Ramos (cell line): ENCODE measurements around the gene ATP9B.

Experiments
- in situ Hi-C: fragments of 300-500 bp; cut with MboI; formaldehyde crosslinking; loops from one replicate; pipeline ENCODE4 v1.14.3; 2022; ENCODE audit warnings: low sequenced_read_pairs; ENCODE audit not compliant: unreplicated experiment

The ATP9B gene

DNA sequence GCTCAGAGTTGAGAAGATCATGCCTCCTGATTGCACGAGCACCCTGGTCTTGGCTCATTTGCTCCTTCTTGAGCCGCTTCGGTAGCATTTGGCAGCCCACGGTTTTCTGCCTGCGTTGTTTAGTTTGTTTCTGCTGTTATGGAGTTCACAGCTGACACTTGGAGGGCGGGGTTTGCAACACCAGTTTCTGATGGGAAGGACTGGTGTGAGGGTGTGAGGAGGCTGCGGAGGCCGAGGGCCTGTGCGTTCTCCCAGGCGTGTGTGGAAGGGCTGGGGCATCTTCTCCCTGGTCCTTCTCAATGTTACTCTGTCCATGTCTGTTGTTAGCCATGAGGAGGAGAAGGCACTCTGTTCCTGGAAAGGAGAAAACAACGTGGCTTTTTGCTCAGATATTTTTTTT lies 349.4 kb downstream of the ATP9B start:
- in situ Hi-C loops: no loop called here

DNA sequence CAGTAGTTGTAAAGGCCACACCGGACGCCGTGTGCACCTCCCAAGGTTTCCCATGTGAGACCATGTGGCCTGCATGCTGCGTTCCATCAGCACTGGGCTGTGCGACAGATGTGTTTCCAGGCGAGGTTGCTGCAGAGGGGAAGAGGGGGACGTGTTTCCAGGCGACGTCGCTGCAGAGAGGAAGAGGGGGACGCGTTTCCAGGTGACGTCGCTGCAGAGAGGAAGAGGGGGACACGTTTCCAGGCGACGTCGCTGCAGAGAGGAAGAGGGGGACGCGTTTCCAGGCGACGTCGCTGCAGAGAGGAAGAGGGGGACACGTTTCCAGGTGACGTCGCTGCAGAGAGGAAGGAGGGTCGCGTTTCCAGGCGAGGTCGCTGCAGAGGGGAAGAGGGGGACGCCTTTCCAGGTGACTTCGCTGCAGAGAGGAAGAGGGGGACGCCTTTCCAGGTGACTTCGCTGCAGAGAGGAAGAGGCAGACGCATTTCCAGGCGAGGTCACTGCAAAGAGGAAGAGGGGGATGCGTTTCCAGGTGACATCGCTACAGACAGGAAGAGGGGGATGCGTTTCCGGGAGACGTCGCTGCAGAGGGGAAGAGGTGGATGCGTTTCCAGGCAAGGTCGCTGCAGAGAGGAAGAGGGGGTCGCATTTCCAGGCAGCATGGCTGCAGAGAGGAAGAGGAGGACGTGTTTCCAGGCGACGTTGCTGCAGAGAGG lies 351.0 kb downstream of the ATP9B start:
- in situ Hi-C loops: no loop called here

DNA sequence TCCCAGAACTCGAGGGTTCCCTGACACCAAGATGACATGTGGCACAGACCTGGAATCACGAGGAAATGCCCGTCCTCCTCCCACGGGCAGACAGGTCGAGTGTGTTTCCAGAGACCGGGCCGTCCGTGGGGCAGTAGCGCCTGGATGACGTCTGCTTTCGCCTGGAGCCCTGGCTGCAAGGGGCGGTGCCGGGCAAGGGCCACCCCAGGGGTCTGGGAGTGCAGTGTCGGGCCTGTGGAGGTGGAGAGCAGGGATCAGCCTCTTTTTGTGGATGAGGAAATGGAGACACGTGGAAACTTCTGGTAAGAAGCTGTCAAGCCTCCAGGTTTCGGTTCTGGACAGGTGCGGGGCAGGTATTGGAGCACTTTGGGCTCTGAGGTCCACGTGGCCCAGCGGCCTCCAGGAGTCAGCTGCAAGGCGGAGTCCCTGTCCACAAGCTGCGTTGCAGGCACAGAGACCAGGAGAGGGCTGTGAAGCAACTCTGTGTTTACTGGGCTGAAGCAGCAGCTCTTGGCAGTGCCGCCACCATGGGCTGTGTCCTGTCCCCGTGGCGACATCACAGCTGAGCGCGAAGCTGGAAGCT lies 352.2 kb downstream of the ATP9B start:
- in situ Hi-C loops: no loop called here

DNA sequence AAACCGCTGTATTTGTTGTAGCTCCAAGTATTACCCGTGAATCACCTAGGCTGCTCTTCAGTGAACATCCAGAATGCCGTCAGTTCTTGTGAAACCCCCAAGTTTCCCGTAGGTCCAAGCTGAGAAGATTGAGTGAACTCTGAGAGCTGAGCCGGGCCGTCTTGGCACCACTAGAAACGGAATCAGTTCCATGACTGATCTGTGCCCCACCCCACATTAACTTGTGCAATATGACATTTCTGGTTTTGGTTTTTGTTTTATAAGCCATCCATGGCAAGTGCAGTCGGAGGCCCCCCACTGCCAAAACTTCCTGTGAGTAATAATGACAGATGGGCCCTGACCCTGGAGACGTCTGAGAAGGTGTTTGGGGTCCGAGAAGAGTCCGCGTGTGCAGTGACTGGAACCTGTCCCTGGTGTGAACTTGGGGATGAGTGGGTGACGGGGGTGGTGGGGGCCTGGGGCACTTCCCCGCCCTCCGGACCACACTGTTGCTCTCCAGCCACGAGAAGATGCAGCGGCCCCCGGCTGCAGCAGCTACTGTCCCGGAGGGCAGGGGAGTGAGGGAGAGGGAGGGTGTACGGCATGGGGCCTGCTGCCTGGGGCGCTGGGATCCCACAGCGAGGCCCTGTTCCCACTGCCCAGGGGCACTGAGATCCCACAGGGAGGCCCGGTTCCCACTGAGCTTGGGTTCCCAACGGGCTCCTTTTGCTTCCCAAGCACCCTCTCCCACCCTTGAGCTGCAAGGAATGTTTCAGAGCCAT lies 353.0 kb downstream of the ATP9B start:
- in situ Hi-C loops: no loop called here

DNA sequence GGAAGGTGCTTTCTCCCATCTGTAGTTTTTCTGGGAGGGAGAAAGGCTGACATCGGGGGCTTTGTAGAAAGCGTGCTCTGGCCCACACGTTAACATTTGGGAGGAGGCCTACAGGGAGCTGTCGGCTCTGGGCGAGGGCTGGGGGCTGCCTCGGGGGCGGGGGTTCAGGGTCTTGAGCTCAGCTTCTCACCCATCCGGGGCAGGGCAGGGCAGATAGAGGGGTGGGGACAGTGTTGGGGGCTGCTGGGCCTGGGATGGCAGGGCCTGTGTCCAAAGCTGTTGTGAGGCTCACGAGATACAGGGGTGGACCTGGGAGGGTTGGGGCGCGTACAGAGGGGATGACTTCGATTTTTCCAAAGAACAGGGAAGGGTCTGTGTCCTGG lies 353.6 kb downstream of the ATP9B start:
- in situ Hi-C loops: no loop called here

DNA sequence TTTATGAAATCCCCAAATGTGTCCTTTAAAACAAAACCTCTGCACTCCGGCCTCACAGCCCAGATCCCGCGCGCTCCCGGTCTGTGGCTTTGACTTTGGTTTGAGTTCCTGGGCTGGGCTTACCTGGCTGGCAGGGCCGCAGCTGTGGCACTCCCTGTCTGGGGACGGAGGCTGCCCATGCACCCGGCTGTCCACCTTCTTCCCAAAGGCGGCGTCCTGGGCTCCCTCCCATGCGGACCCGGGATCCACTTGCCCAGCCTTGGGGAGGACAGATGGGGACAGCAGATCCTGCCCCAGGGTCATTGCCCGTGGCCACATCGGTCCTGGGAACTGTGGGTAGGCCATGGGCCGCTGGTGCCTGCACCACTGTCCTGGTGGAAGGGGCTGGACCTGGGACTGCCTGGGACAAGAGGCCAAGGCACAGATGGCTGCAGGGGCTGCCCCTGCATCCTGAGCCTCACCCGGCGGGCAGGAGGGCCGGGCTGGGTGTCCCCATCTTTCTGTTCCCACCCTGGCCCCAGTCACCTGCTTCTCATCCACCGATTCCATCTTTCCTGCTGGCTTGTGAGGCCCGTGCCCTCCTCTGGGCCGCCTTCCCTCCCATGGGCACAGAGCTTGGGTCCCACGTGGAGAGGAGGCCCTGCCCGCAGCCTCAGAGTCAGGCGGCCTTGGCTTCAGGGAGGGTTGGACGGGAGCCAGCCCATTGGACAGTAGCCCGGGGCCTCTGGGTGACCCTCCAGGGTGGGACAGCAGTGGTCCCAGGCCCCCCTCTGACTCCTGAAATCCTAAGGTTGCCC lies 354.2 kb downstream of the ATP9B start:
- in situ Hi-C loops: no loop called here

DNA sequence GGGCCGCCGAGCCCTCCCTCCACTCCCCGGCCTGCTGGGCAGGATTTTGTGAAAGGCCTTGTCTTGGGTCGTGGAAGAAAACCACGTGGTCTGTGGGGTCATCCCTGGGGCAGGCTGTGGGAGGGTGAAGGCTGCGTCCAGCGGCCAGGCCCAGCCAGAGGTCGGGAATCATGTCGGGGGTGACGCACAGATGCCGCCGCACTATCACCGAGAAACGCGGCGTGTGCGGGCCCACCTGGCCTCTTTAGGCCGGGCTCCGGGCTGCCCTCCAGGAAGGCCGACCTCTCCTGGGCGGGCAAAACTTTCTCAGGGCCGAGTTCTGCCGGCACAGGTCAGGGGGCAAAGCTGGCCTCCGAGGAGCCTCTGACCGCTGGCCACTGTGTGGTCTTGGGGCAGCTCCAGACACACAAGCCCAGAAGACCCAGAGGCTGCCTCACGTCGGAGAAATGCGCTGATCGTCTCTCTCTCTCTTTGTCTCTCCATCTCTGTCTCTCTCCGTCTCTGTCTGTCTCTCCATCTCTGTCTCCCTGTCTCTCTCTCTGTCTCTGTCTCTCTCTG lies 354.9 kb downstream of the ATP9B start:
- in situ Hi-C loops: no loop called here

DNA sequence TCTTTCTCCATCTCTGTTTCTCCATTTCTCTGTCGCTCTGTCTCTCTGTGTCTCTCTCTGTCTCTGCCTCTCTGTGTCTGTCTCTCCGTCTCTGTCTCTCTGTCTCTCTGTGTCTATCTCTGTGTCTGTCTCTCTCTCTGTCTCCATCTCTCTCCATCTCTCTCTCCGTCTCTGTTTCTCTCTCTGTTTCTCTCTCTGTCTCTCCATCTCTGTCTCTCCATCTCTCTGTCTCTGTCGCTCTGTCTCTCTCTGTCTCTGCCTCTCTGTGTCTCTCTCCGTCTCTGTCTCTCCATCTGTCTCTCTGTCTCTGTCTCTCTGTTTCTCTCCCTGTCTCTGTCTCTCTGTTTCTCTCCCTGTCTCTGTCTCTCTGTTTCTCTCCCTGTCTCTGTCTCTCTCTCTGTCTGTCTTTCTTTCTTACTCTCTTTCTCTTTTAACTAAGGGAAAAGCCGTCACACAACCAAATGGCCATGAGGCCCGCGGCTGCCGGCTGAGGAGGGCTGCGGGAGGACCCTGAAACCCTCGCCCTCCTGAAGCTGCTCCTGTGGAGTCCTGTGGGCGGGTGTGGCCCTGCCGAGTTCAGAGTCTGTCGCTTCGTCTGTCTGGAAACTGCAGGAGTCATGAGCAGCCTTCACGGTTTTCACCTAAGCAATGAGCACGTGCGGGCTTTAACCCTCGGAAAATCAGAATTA lies 355.8 kb downstream of the ATP9B start:
- in situ Hi-C loops: no loop called here

DNA sequence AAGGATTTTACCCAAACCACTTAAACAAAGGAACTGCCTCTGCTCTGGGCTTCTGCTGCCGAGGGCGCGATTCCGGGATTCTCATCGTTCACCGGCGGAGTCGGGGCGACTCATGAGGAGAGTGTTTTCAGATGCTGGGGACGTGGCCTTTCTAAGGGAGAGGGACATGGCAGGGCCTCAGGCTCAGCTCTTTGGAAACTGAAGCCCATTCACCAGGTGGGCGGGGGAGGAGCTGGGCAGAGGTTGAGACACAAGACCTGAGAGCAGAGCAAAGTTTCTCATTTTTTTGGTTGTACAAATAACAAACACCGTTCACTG lies 356.3 kb downstream of the ATP9B start:
- in situ Hi-C loops: no loop called here

DNA sequence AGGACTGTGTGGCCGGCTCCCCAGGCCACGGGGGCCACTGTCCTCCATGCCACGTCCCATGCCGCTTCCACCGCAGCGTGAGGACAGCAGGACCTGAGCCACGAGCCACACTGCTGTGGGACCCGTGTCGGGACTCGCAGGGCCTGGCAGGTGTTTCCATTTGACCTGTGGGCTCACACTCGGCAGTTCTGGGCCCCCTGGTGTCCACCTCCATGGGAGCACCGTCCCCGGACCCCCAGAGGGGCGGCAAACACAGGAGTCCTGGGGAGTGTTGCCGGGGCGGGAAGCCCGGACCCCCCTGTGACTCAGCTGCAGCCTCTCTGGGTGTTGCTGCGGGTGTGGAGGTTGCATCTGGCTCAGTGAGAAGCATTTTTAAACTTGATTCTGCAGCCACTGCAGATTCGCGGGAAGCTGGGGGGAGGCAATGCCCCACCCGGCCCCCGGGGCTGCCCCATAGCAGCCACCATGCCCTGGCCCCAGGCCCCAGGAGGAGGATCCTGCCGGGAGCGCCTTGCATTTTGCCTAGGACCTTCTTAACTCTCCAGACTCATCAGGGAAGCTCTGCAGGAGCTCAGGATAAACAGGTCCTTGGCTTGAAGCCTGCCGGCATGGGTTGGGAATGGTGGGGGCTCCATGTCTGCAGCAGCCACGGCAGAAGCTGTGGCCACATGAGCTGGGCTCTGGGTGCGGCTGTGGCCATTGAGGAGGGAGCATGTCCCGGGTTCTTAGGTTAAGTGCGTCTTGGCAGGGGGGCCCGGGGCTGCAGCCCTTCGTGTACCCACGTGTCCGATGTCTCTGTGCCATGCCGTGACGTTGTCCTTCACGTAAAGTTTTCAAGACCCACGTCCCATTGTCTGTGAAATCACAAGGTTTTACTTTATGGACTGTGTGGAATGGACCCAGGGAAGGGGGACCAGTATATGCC lies 357.4 kb downstream of the ATP9B start:
- in situ Hi-C loops: no loop called here

DNA sequence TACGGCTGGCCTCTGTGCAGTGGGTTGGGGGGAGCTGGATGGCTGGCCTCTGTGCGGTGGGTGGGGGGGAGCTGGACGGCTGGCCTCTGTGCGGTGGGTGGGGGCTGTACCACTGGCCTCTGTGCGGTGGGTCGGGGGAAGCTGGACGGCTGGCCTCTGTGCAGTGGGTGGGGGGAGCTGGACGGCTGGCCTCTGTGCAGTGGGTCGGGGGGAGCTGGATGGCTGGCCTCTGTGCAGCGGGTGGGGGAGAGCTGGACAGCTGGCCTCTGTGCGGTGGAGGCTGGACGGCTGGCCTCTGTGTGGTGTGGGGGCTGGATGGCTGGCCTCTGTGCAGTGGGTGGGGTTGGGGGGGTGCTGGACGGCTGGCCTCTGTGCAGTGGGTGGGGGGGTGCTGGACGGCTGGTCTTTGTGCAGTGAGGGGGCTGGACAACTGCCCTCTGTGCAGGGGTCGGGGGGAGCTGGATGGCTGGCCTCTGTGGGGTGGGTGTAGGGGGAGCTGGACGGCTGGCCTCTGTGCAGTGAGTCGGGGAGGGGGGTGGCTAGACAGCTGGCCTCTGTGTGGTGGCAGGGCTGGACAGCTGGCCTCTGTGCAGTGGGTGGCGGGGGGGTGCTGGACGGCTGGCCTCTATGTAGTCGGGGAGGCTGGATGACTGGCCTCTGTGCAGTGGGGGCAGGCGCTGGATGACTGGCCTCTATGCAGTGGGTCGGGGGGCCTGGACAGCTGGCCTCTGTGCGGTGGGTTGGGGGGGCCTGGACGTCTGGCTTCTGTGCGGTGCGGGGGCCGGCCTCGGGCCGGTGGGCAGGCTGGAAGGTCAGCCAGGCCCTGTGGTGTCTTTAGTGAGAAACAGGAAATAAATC lies 358.4 kb downstream of the ATP9B start:
- in situ Hi-C loops: no loop called here
